ENCODE measurements around the gene GPR107. TPM values are rescaled to one million over a fixed set of nuclear protein-coding genes. Genes with fewer than 3 reads are reported as not detected.

The GPR107 gene
- total RNA-seq, 1 donor from 2014 or later = 58.7 TPM

- Mint-ChIP-seq H3K9me3 (ENCODE audit: unreplicated experiment) (no peaks in the 10 kb centered on the region), H3K27ac (ENCODE audit: unreplicated experiment) (no peak overlapping the region), H3K27me3 (ENCODE audit: low read depth, unreplicated experiment) (no peaks in the 10 kb centered on the region), H3K4me3 (ENCODE audit: unreplicated experiment) (no peak overlapping the region), H3K36me3 (ENCODE audit: low read depth, unreplicated experiment) (no peaks in the 10 kb centered on the region), H3K4me1 (ENCODE audit: low read depth, unreplicated experiment) (peaks cover 17% of the 10 kb centered on the region)
- H3K4me1 ChIP-seq (ENCODE audit: insufficient read depth, low read length) = peaks cover 12% of the 10 kb centered on the region
- H3K27ac ChIP-seq (ENCODE audit: low read depth, low read length) = no peak overlapping the region
- H3K9me3 ChIP-seq (ENCODE audit: insufficient read depth, low read depth, low read length) = no peaks in the 10 kb centered on the region
- FAIRE-seq (no peak), DNase-seq (ENCODE audit: low read depth) (no peak)
- no peak overlapping the region for H2AFZ ChIP-seq (ENCODE audit: low read depth, low read length)
- H3K79me2 ChIP-seq (ENCODE audit: insufficient read depth, low read length) = peaks cover 10% of the 10 kb centered on the region
- no peak overlapping the region for H3K9ac ChIP-seq (ENCODE audit: low read length)
- no peaks in the 10 kb centered on the region for H3K36me3 ChIP-seq (ENCODE audit: insufficient read depth, low read length)
- no peak overlapping the region for H3K4me2 ChIP-seq (ENCODE audit: low read length)
- H3K27me3 ChIP-seq (ENCODE audit: insufficient read depth, low read length) = no peaks in the 10 kb centered on the region
- H4K20me1 ChIP-seq (ENCODE audit: insufficient read depth, low read length) = peaks cover 12% of the 10 kb centered on the region
- H3K4me3 ChIP-seq (ENCODE audit: insufficient read depth, low read depth, low read length) = no peak overlapping the region
- TF ChIP-seq CTCF (IDR thresholded peaks at IDR 0.05; ENCODE audit: insufficient read depth, low read depth, low read length) (no peak), EZH2 (IDR thresholded peaks at IDR 0.05; ENCODE audit: insufficient read depth, low read length) (no peak)
Observed at GRCh38 chr9:130045725-130046450, 7.8 kb upstream of the GPR107 start.

GRCh38 chr9:130049431-130050210 lies 4.1 kb upstream of the GPR107 start:
- no peaks in the 10 kb centered on the region for H3K27me3 ChIP-seq (ENCODE audit: insufficient read depth, low read length)
- H3K4me1 ChIP-seq (ENCODE audit: insufficient read depth, low read length) = peaks cover 2% of the 10 kb centered on the region
- no peak overlapping the region for H3K27ac ChIP-seq (ENCODE audit: low read depth, low read length)
- peaks cover 8% of the 10 kb centered on the region for H3K4me1 Mint-ChIP-seq (ENCODE audit: low read depth, unreplicated experiment)
- H3K9me3 Mint-ChIP-seq (ENCODE audit: unreplicated experiment) = no peaks in the 10 kb centered on the region
- no peak overlapping the region for H3K9ac ChIP-seq (ENCODE audit: low read length)
- H3K4me2 ChIP-seq (ENCODE audit: low read length) = no peak overlapping the region
- H3K4me3 ChIP-seq (ENCODE audit: insufficient read depth, low read depth, low read length) = no peak overlapping the region
- DNase-seq (ENCODE audit: low read depth) = no peak
- no peak overlapping the region for H3K27ac Mint-ChIP-seq (ENCODE audit: unreplicated experiment)
- H3K4me3 Mint-ChIP-seq (ENCODE audit: unreplicated experiment) = no peak overlapping the region
- no peaks in the 10 kb centered on the region for H3K36me3 Mint-ChIP-seq (ENCODE audit: low read depth, unreplicated experiment)
- H2AFZ ChIP-seq (ENCODE audit: low read depth, low read length) = no peak overlapping the region
- H4K20me1 ChIP-seq (ENCODE audit: insufficient read depth, low read length) = no peaks in the 10 kb centered on the region
- H3K27me3 Mint-ChIP-seq (ENCODE audit: low read depth, unreplicated experiment) = no peaks in the 10 kb centered on the region
- H3K36me3 ChIP-seq (ENCODE audit: insufficient read depth, low read length) = no peaks in the 10 kb centered on the region
- FAIRE-seq = no peak
- H3K9me3 ChIP-seq (ENCODE audit: insufficient read depth, low read depth, low read length) = no peaks in the 10 kb centered on the region
- TF ChIP-seq CTCF (IDR thresholded peaks at IDR 0.05; ENCODE audit: insufficient read depth, low read depth, low read length) (no peak), EZH2 (IDR thresholded peaks at IDR 0.05; ENCODE audit: insufficient read depth, low read length) (no peak)
- peaks cover 15% of the 10 kb centered on the region for H3K79me2 ChIP-seq (ENCODE audit: insufficient read depth, low read length)

Data from astrocyte (in vitro differentiated cells and primary cell).